HK-2 (cell line): Measurements from ENCODE around the gene AAMDC.
A peak's percentile ranks its signal among the peaks of the same experiment; 100 is the strongest.
"Not testable (repeated sequence)": the region's sequence is repeated elsewhere in the genome, so short reads cannot be mapped to it uniquely, and the experiment has no call there.

Source experiments
- DNase-seq: peaks from one replicate; pipeline ENCODE4 v3.0.0-alpha.2; 2018; ENCODE audit not compliant: unreplicated experiment

The AAMDC gene

DNA sequence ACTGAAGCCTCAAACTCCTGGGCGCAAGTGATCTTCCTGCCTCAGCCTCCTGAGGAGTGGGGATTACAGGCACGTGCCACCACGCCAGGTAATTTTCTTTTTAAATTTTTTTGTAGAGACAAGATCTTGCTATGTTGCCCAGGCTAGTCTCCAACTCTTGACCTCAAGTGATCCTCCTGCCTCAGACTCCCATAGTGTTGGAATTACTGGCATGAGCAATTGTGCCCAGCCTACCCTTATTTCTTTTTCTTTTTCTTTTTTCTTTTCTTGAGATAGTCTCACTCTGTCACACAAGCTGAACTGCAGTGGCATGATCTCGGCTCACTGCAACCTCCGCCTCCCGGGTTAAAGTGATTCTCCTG, 63.9 kb downstream of the AAMDC start:
- no peak for DNase-seq

DNA sequence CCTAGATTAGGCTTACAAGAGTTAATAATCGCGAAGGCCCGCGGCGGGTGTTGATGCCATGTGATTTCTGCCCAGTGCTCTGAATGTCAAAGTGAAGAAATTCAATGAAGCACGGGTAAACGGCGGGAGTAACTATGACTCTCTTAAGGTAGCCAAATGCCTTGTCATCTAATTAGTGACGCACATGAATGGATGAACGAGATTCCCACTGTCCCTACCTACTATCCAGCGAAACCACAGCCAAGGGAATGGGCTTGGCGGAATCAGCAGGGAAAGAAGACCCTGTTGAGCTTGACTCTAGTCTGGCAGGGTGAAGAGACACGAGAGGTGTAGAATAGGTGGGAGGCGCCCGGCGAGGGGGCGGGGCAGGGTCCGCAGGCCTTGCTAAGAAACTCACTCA, 65.5 kb downstream of the AAMDC start:
- DNase-seq: no peak

DNA sequence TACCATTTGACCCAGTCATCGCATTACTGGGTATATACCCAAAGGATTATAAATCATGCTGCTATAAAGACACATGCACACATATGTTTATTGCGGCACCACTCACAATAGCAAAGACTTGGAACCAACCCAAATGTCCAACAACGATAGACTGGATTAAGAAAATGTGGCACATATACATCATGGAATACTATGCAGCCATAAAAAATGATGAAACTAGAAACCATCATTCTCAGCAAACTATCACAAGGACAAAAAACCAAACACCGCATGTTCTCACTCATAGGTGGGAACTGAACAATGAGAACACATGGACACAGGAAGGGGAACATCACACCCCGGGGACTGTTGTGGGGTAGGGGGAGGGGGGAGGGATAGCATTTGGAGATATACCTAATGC, 68.1 kb downstream of the AAMDC start:
- DNase-seq: not testable (repeated sequence)

DNA sequence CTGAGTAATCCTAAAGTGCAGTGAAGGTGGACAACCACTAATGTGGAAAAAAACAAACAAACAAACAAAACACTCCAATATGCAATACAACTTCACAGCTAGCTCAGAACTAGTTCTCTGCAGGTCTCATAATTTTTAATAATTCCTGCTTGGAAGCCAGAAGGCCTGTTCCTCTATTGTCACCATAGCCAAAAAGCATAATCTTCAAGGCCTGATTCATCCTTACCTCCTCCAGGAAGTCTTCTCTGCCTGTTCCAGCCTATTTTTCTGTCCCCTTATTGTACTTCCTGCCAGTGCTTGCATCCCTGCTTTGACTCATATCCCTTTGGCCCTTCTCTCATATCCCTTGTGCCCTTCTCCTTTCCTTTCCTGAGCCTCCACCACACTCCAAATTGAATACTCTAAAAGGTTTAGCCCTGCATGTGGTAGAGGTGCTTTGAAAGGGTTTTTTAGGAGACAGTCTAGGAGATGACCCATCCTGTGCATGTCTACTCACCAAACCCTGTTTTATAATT, 69.2 kb downstream of the AAMDC start:
- DNase-seq: not testable (repeated sequence)

DNA sequence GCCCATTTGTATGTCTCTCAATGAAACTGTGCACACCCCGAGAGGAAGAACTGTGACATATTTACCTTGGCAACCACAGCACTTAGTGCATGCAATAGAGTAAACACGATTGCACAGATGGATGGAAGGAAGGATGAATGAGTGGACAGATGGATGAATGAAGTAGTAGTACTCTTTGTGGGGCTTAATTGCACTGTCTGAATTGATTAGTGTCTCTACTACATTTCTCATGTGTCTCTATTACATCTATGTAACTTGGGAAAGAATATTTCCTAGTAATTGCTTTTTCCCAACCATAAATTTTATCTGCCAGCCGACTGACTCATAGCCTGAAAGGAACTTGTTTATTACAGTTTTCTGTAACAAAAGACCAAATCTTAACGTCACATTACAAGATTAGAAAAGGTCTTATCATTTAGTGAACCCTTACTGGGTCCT, 69.7 kb downstream of the AAMDC start:
- DNase-seq: not testable (repeated sequence)

DNA sequence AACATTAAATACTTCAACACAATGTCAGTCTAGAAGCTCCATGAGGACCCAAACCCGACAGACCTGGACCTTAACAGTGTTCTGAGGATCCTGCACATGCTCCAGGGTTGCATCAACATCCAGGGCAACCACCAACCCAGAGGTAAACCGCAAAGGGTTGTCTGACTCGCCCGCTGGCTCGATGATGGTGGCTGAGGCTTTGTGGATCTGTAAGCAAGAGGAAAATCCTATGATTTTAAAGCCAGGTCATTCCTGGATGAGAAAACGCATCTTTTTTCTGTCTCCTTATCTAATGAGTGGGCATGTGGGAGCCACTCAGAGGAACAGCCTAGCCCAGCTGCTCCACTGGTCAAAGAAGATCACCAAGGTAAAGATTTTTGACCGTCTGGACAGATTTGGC, 70.3 kb downstream of the AAMDC start:
- not testable (repeated sequence) for DNase-seq

DNA sequence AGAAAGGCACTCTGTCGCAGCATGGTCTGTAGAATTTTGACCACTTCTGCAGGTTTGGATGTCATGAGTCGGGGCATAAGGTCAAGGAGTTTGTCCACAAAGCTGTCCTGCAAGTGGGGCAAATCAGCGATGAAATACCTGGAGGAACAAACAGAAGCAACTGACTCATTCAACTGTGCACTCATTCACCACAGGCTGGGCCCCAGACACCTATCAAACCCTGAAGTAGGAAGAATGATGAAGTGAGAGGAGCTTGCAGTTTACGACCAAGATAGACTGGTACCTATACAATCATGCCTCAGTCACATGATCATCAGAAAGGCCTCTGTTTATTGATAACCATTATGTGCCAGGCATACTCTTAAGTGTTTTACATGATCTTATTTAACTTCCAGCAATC, 70.8 kb downstream of the AAMDC start:
- not testable (repeated sequence) for DNase-seq

DNA sequence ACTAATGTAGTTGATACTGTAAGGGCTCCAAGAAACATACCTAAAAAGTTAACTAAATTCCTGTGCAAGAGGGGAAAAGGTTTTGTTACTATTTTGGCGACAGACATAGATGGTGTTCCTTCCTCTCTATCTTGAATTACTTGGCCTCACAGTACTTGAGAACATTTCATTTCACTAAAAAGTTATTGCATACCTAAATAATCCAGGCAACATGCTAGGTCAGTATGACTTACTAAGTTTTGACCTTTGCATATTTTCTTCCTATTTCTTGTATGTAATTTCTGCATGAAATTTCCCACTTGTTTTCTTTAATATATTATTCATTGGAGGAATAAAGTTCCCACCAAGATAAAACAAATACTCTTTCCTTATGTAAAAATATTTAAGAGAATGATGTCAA, 74.0 kb downstream of the AAMDC start:
- DNase-seq: not testable (repeated sequence)

DNA sequence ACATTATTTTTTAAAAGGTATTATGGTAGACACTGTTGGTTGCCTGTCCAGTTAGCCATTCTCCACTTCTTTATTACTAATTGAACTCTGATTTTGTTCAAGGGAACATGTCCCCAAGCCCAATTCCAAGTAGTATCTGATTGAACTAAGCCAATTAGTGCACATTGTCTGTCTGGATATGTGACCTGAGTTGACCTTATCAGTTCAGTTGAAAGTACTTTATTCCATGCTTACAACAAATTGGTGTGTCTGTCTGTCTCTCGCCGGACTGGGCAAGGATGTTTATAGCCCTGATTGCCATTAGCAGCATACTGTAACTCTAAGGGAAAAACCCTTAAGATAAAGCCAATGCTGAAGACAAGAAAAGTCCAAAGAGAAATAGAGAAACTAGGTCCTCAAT, 87.9 kb downstream of the AAMDC start:
- no peak for DNase-seq

DNA sequence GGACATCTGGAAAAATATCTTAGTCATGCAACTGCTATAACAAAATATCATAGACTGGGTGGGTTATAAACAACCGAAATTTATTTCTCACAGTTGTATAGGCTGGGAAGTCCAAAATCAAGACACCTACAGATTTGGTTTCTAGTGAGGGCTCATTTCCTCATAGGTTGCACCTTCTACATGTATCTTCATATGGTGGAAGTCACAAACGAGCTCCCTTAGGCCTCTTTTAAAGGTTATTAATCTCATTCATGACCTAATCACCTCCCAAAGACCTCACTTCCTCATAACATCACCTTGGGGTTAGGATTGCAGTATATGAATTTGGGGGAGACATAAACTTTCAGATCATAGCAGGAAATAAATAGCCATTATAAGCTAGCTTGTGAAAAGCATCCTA, 88.3 kb downstream of the AAMDC start:
- DNase-seq: no peak

DNA sequence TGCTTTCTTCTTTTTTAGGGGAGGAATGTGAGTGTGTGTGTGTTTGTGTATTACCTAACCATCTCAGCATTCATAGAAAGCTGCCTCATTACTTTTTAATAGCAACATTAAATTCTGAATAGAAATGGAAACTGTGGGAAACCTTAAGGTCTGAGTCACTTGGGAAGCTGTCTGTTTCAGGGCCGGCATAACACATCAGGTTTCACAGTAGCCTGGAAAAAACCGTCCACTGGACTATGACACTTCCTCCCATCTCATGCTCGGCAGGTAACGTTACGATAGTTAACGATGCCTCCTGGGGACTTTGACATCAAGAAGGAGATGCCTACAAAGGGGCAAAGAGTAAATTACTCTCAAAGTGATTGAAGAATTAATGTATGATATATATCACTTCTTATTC, 89.9 kb downstream of the AAMDC start:
- DNase-seq: not testable (repeated sequence)

DNA sequence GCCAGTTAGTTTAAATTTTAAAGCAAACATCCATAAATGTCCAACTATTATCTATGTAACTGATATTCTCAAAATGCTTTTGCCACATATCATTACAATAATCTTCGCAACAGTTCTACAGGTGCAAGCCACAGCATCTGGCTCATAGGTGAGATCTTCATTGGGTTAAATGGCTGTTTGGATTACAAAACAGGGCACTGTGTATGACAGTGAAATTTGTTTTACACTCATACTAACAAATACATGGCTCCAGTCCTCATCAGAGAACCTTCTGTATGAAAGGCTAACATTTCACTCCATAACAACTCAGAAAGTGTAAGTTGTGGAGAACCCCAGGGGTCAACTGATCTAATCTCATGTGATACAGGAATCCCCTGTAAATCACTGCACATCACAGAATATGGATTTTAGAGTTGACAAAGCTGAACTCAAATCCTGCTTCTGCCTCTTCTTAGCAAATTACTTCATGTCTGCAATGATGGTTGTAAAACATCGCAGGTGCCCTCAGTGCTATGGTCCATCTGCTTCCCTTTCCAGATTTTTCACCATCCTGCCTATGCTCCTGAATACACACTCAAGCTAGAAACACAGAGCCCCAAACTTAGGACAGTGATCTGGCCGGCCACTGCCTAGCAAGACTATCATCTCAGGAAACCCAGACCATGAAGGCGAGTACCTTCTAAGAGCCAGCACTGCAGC, 92.8 kb downstream of the AAMDC start:
- not testable (repeated sequence) for DNase-seq

DNA sequence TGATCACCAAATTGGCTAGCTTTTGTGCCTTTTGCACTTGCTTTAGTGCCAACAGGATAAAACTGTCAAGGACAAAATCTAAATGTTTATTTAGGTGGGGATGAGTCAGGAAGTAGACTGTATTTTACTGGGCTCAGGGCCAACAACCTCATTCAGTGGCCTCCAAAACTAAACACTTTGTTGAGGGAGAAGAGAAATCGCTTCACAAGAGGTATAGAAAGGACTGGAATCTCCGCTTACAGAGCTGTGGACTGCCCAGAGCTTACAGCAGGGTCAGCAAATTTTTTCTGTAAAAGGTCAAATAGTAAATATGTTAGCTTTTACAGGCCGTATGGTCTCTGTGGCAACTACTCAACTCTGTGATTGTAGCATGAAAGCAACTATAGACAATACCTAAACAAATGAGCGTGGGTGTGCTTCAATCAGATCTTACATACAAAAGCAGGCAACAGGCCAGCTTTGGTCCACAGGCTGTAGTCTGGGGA, 93.4 kb downstream of the AAMDC start:
- peak; percentile 4 for DNase-seq

DNA sequence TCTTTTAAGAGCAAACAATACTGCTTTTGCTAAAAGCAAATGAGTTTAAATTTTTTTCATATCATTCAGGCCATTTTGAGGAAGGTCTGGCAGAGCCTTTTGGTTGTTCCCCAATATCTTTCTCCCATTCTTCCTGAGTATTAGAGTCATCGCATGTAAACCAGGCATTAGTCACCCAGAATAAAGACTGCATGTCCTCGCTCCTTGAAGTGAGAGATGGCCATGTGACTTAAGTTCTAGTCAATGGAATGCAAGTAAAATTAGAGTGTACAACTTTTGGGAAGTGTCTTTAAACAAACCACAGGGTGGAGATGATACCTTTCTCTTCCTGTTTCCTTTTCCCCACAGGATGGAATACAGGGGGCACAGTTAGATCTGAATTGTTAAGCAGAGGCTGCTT, 96.8 kb downstream of the AAMDC start:
- not testable (repeated sequence) for DNase-seq
